Brain microvascular endothelial cell (primary cell): Measurements from ENCODE around the gene ADGRL3.
"Not testable (repeated sequence)": the region's sequence is repeated elsewhere in the genome, so short reads cannot be mapped to it uniquely, and the experiment has no call there.

Source experiments
- DNase-seq: peaks from one replicate; pipeline ENCODE4 v3.0.0-alpha.2; 2020
- H3K27ac ChIP-seq: fragments of 250-450 bp; sonication (Bioruptor Pico); 2 replicates; pipeline ENCODE4 v1.5.1; 2020; ENCODE audit warnings: mild to moderate bottlenecking, moderate library complexity
- H3K27me3 ChIP-seq: fragments of 250-450 bp; sonication (Bioruptor Pico); replicated peaks from 2 replicates; pipeline ENCODE4 v1.5.1; 2020; ENCODE audit warnings: mild to moderate bottlenecking
- H3K36me3 ChIP-seq: fragments of 250-450 bp; sonication (Bioruptor Pico); replicated peaks from 2 replicates; pipeline ENCODE4 v1.5.1; 2020; ENCODE audit warnings: mild to moderate bottlenecking
- H3K4me3 ChIP-seq: 2 replicates; pipeline ENCODE4 v1.5.1; 2011; ENCODE audit warnings: low read depth, mild to moderate bottlenecking, control low read depth, low read length, moderate library complexity
- CTCF ChIP-seq: IDR thresholded peaks from 2 replicates; pipeline ENCODE4 v1.5.1; 2011; ENCODE audit warnings: low read depth, mild to moderate bottlenecking, moderate library complexity, low read length, control low read depth, inconsistent platforms; ENCODE audit errors: missing control alignments
- in situ Hi-C: cut with HindIII; loops from 2 replicates; pipeline ENCODE4 v1.10.0; 2017; ENCODE audit warnings: low sequenced_read_pairs, low pct_ligation_motif_present

Gene ADGRL3

DNA sequence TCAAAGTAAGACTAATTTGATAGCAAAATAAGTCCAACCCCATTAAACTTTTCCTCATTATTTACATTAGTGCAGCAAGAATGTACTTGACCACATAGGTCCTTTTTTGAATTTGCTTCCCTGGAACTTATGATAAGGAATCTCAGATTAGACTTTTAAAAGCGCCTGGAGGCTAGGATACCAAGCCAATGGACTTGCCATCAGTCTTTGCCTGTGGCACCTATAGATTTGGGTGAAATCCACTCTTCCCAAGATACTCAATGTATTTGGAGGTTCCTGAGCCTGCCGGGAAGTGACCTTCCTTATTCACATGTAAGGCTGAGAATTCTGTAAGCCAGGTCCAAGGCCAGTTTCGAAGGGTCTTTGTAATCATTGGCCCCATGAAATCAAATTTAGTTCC, 553.6 kb downstream of the ADGRL3 start:
- DNase-seq: no peak
- Histone ChIP-seq H3K36me3 (no peaks in the 10 kb centered on the region), H3K27ac (no peak overlapping the region), H3K27me3 (no peaks in the 10 kb centered on the region), H3K4me3 (no peak overlapping the region)
- in situ Hi-C loops: no loop called here
- no peak for TF ChIP-seq CTCF

DNA sequence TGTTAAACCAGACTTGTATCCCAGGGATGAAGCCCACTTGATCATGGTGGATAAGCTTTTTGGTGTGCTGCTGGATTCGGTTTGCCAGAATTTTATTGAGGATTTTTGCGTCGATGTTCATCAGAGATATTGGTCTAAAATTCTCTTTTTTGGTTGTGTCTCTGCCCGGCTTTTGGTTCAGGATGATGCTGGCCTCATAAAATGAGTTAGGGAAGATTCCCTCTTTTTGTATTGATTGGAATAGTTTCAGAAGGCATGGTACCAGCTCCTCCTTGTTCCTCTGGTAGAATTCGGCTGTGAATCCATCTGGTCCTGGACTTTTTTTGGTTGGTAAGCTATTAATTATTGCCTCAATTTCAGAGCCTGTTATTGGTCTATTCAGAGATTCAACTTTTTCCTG, 556.8 kb downstream of the ADGRL3 start:
- in situ Hi-C loops, H3K27ac ChIP-seq, H3K36me3 ChIP-seq, DNase-seq, H3K27me3 ChIP-seq, H3K4me3 ChIP-seq: not testable (repeated sequence)

GRCh38 chr4:61757983-61758382, 557.9 kb downstream of the ADGRL3 start:
- H3K4me3 ChIP-seq, H3K36me3 ChIP-seq, H3K27me3 ChIP-seq, DNase-seq, H3K27ac ChIP-seq, in situ Hi-C loops: not testable (repeated sequence)

- H3K27ac ChIP-seq, H3K4me3 ChIP-seq, in situ Hi-C loops, DNase-seq, H3K27me3 ChIP-seq, H3K36me3 ChIP-seq: not testable (repeated sequence)
Observed at GRCh38 chr4:61758596-61758995, 558.5 kb downstream of the ADGRL3 start.

DNA sequence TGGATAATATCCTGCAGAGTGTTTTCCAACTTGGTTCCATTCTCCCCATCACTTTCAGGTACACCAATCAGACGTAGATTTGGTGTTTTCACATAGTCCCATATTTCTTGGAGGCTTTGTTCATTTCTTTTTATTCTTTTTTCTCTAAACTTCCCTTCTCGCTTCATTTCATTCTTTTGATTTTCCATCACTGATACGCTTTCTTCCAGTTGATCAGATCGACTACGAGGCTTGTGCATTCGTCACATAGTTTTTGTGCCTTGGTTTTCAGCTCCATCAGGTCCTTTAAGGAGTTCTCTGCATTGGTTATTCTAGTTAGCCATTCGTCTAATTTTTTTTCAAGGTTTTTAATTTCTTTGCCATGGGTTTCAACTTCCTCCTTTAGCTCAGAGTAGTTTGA, 559.1 kb downstream of the ADGRL3 start:
- H3K27me3 ChIP-seq, DNase-seq, H3K36me3 ChIP-seq, in situ Hi-C loops, H3K27ac ChIP-seq, H3K4me3 ChIP-seq: not testable (repeated sequence)

DNA sequence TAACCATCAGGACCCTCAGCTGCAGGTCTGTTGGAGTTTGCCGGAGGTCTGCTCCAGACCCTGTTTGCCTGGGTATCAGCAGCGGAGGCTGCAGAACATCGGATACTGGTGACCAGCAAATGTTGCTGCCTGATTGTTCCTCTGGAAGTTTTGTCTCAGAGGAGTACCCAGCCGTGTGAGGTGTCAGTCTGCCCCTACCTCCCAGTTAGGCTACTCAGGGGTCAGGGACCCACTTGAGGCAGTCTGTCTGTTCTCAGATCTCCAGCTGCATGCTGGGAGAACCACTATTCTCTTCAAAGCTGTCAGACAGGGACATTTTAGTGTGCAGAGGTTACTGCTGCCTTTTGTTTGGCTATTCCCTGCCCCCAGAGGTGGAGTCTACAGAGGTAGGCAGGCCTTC, 559.8 kb downstream of the ADGRL3 start:
- DNase-seq, in situ Hi-C loops, H3K27me3 ChIP-seq: not testable (repeated sequence)

DNA sequence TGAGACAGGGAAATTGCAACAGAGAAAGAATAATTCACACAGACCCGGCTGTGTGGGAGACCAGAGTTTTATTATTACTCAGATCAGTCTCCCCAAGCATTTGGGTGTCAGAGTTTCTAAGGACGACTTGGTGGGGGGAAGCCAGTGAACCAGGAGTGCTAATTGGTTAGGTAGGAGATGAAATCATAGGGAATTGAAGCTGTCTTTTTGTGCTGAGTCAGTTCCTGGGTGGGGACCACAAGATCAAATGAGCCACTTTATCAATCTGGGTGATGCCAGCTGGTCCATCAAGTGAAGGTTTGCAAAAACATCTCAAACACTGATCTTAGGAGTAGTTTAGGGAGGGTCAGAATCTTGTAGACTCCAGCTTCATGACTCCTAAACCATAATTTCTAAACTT, 560.7 kb downstream of the ADGRL3 start:
- no peak for TF ChIP-seq CTCF
- H3K36me3 ChIP-seq: no peaks in the 10 kb centered on the region
- in situ Hi-C loops: no loop called here

More for the DNA sequence above, 559.8 kb downstream of the ADGRL3 start:
- H3K36me3 ChIP-seq, H3K4me3 ChIP-seq, H3K27ac ChIP-seq: not testable (repeated sequence)

DNA sequence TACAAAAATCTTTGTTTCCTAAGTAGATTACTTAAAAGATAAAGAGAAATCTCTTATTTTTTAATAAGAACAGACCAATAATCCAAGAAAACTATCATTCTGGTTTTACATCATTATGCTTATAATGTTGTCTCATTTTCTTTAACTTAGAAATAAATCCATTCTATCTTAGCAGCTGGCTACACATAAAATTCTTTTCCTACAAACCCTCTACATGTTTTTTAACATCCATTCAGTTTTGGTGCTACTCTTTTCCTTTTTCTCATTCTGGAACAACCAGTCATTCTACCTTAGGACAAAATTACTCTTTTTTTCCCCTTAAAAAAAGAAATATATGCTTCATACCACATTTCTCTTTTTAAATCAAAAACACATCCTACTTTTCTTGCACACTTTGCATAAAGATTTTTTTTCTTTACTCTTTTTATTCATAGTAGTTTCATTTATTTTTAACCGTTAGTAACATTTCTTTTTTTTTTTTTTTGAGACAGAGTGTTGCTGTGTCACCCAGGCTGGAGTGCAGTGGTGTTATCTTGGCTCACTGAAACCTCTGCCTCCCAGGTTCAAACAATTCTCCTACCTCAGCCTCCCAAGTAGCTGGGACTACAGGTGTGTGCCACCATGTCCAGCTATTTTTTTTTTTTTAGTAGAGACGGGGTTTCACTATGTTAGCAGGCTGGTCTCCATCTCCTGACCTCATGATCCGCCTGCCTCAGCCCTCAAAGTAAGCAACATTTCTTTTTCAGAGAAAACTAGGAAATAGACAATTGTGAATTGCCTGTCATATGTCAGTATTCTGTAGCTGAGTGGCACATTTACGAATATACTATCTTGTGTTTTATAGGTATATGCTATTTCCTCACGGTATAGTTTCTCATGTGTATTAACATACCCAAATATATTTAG, 562.8 kb downstream of the ADGRL3 start:
- Histone ChIP-seq H3K4me3 (no peak overlapping the region), H3K36me3 (no peaks in the 10 kb centered on the region), H3K27ac (no peak overlapping the region), H3K27me3 (no peaks in the 10 kb centered on the region)
- in situ Hi-C loops: no loop called here
- TF ChIP-seq CTCF: no peak
- no peak for DNase-seq

More for the DNA sequence above, 560.7 kb downstream of the ADGRL3 start:
- no peak for DNase-seq
- no peak overlapping the region for H3K4me3 ChIP-seq
- no peaks in the 10 kb centered on the region for H3K27me3 ChIP-seq
- no peak overlapping the region for H3K27ac ChIP-seq
